GM12878 (cell line): ENCODE results near the gene BHLHA15.

Experiments
- CBX5 ChIP-seq: sonication (generic); IDR thresholded peaks from 2 replicates; pipeline ENCODE4 v1.6.1; 2016; ENCODE audit warnings: low read depth, moderate library complexity, mild to moderate bottlenecking, inconsistent platforms
- CHD1 ChIP-seq: IDR thresholded peaks from 2 replicates; pipeline ENCODE4 v1.6.1; 2012; ENCODE audit warnings: low read depth, low read length, improper control_type of control experiment
- CTCF ChIP-seq, 3 experiments: IDR thresholded peaks in 2 of 3; conservative IDR thresholded peaks in 1 of 3; 2 replicates each; pipeline ENCODE4 v1.5.1; 2011; ENCODE audit warnings: low read depth in 3 of 3, low read length in 3 of 3, mild to moderate bottlenecking in 3 of 3, control low read depth in 2 of 3, moderate library complexity in 2 of 3, inconsistent platforms in 1 of 3, mixed read lengths in 1 of 3; ENCODE audit not compliant: control insufficient read depth in 2 of 3, insufficient read depth in 1 of 3; ENCODE audit errors: extremely low read depth in 1 of 3
- MAX ChIP-seq: IDR thresholded peaks from 2 replicates; pipeline ENCODE4 v1.6.1; 2012; ENCODE audit warnings: low read depth, low read length, improper control_type of control experiment
- RELA ChIP-seq: fragments of 450-650 bp; IDR thresholded peaks from 2 replicates; pipeline ENCODE4 v1.8.0; 2014; ENCODE audit warnings: borderline replicate concordance; ENCODE audit not compliant: partially characterized antibody
- REST ChIP-seq: IDR thresholded peaks from 2 replicates; pipeline ENCODE4 v1.6.1; 2012; ENCODE audit warnings: mild to moderate bottlenecking, low read depth, low read length
- TBL1XR1 ChIP-seq: IDR thresholded peaks from 2 replicates; pipeline ENCODE4 v1.6.1; 2012; ENCODE audit warnings: low read depth, low read length, improper control_type of control experiment
- USF1 ChIP-seq: IDR thresholded peaks from 2 replicates; pipeline ENCODE4 v1.6.1; 2011; ENCODE audit warnings: borderline replicate concordance, low read depth, mild to moderate bottlenecking, moderate library complexity, mixed read lengths, low read length; ENCODE audit not compliant: insufficient read depth; ENCODE audit errors: extremely low read length
- USF2 ChIP-seq: IDR thresholded peaks from 2 replicates; pipeline ENCODE4 v1.6.1; 2011; ENCODE audit warnings: low read depth, low read length, improper control_type of control experiment, borderline replicate concordance

GRCh38 chr7:98217623-98218582, 6.7 kb downstream of the BHLHA15 start:
- no peak for TF ChIP-seq REST
- no peak for TF ChIP-seq RELA
- TF ChIP-seq CTCF (IDR thresholded peaks at IDR 0.05 in 2 of 3, conservative IDR thresholded peaks at IDR 0.05 in 1 of 3; ENCODE audit: control insufficient read depth in 2 of 3, extremely low read depth in 1 of 3, insufficient read depth in 1 of 3, low read depth in 3 of 3, low read length in 3 of 3) = no peak
- TF ChIP-seq USF2 = no peak
- no peak for TF ChIP-seq CBX5
- TF ChIP-seq TBL1XR1 = no peak
- TF ChIP-seq USF1 = no peak
- no peak for TF ChIP-seq MAX
- no peak for TF ChIP-seq CHD1
